Small intestine (tissue), 7 donors: Measurements from ENCODE around the gene LPCAT2. TPM values are rescaled to one million over a fixed set of nuclear protein-coding genes. Genes with fewer than 3 reads are reported as not detected.
A peak's percentile ranks its signal among the peaks of the same experiment; 100 is the strongest.

Experiments used
- DNase-seq, 2 donors: peaks; one replicate each; pipeline versions ENCODE4 v3.0.0 to v3.0.0-alpha.2; 2013
- FAIRE-seq: peaks from 2 replicates; lab custom pipeline; 2012; peaks lifted over from hg19 to GRCh38; lab: Jason Lieb, UNC
- H3K27ac ChIP-seq, 3 donors: one replicate each; pipeline ENCODE4 v1.5.1; 2013; ENCODE audit warnings: low read length in 2 of 3, mild to moderate bottlenecking in 2 of 3, control low read depth in 1 of 3, inconsistent platforms in 1 of 3, low read depth in 1 of 3, moderate library complexity in 1 of 3
- H3K27me3 ChIP-seq, 3 donors: one replicate each; pipeline ENCODE4 v1.6.1; 2013; ENCODE audit warnings: low read length in 3 of 3, inconsistent platforms in 1 of 3; ENCODE audit not compliant: control insufficient read depth in 3 of 3, insufficient read depth in 3 of 3
- H3K36me3 ChIP-seq, 3 donors: one replicate each; pipeline ENCODE4 v1.6.1; 2013; ENCODE audit warnings: low read length in 3 of 3, inconsistent platforms in 1 of 3, low read depth in 1 of 3, mild to moderate bottlenecking in 1 of 3, moderate library complexity in 1 of 3; ENCODE audit not compliant: control insufficient read depth in 3 of 3, insufficient read depth in 2 of 3
- H3K4me1 ChIP-seq, 3 donors: one replicate each; pipeline ENCODE4 v1.6.1; 2013; ENCODE audit warnings: low read length in 2 of 3, inconsistent platforms in 1 of 3, low read depth in 1 of 3, mild to moderate bottlenecking in 1 of 3, moderate library complexity in 1 of 3; ENCODE audit not compliant: control insufficient read depth in 3 of 3, insufficient read depth in 2 of 3
- H3K4me3 ChIP-seq, 3 donors: one replicate each; pipeline ENCODE4 v1.5.1; 2013; ENCODE audit warnings: low read length in 3 of 3, control low read depth in 1 of 3, inconsistent platforms in 1 of 3, low read depth in 1 of 3, mild to moderate bottlenecking in 1 of 3, moderate library complexity in 1 of 3
- H3K9me3 ChIP-seq, 2 donors: one replicate each; pipeline ENCODE4 v1.6.1; 2013; ENCODE audit warnings: low read depth in 1 of 2, low read length in 1 of 2; ENCODE audit not compliant: control insufficient read depth in 2 of 2, insufficient read depth in 1 of 2
- WGBS, 3 donors: extraction: QIAGEN DNeasy Blood & Tissue Kit; methylation state at CpG; one replicate each; pipeline ENCODE4 v1.1.7; 2013; 5-methylcytosine and 5-hydroxymethylcytosine counted together
- polyA plus RNA-seq, 4 donors: library from polyadenylated mRNA; stranded (reverse) in 3 of 4; unstranded in 1 of 4; fragments of 200-250 nt in 3 of 4; fragments of 120-200 nt in 1 of 4; gene quantifications; one replicate each; pipeline versions ENCODE4 v1.2.1 to v1.2.3, GENCODE V29; 2013
- donor health status: healthy with polysubstance abuse.
- donor health status: control.
- donor health status: control.
- donor health status: Bipolar disorder and iron deficiency.
- donor health status: healthy.

The LPCAT2 gene
- polyA plus RNA-seq, 4 donors: 1.3 to 8.6 (median 4.9) TPM

DNA sequence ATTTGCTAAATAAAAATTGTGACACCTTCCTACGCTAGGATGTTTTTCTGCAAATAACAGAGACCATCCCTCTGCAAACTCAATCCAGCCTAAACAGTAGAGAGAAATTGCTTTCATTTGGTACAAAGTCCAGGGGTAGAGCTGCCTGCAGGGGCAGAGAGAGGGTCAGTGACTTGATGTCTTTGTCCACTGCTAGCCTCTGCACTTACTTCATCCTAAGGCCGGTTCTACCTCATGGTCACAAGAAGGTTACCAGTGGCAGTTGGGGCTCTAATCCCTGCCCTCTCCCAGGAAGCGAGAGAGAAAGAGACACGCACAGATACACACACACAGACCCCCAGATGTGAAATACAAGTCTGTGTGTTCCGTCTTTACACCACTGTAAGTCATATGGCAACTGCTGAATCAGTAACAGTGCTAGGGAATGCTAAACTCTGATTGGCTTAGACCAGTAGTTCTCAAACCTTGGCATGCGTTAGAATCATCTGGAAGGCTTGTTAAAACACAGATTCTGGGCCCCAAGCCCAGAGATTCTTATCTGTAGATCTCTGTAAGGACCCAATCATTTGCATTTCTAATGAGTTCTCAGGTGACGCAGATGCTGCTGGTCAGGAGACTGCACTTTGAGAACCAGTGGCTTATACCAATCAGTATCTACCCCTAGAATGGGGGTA lies 13.1 kb upstream of the LPCAT2 start:
- H3K27me3 ChIP-seq: no peaks in the 10 kb centered on the region
- H3K27ac ChIP-seq: no peak overlapping the region
- no peaks in the 10 kb centered on the region for H3K9me3 ChIP-seq
- no peak for DNase-seq
- no peak for FAIRE-seq
- H3K4me3 ChIP-seq: no peak overlapping the region
- WGBS, 3 donors: 66 to 70% (median 68%) methylated on average over 7 of the region's 7 CpGs
- peaks cover 0 to 15% (median 0%) of the 10 kb centered on the region in 3 donors for H3K36me3 ChIP-seq
- H3K4me1 ChIP-seq: no peaks in the 10 kb centered on the region

DNA sequence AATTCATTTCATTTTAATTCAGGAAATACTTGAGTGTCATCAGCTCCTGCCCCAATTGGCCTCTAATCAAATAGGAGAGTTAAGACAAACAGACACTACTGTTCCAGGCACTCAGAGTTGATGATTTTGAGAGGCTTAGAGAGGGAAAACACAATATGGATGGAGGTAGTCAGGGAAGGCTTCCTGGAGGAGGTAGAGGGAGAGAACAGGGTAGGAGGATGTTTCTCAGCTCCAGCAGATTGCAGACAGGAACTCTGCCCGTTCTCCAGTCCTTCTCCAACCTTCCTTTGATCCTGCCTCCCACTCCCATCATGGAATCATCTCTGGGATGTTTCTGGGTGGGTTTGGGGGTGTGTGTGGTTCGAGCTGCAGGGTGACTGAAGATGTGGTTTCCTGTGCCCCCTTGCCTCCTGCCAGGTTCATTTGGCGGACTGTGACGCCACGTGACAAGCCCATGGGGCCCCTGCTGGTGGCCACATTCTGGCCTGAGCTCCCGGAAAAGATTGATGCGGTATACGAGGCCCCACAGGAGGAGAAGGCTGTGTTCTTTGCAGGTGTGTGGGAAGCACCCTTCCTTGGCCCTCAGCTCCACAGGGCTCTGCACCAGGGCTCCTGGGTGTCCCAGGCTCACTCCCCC lies 12.2 kb upstream of the LPCAT2 start:
- whole genome bisulfite sequencing, 3 donors: 52 to 63% (median 61%) methylated on average over 8 of the region's 8 CpGs
- DNase-seq: no peak
- Histone ChIP-seq H3K4me3 (no peak overlapping the region), H3K36me3 (peaks cover 0 to 15% (median 0%) of the 10 kb centered on the region in 3 donors), H3K4me1 (peaks cover 0 to 2% (median 0%) of the 10 kb centered on the region in 3 donors), H3K27me3 (no peaks in the 10 kb centered on the region), H3K27ac (no peak overlapping the region), H3K9me3 (no peaks in the 10 kb centered on the region)
- no peak for FAIRE-seq

DNA sequence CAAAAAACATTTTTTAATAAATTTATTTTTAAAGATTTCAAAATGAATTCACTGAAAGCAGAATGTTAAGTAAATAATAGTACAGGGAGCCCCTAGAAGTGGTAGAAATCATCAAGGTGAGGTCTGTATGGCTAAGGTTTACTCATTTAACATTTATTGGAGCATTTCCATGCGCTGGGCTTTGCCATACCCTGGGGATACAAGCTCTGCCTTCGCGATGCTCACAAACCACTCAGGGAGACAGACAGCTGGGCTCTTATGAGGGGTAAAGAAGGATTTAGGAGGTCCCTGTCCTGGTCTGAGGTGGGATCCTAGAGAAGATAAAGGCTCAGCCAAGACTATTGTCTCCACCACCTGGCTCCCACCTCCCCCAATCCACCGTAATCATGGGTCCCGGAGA lies 11.3 kb upstream of the LPCAT2 start:
- no peak overlapping the region for H3K4me3 ChIP-seq
- FAIRE-seq: no peak
- WGBS, 3 donors: 86 to 91% (median 89%) methylated on average over 5 of the region's 5 CpGs

DNA sequence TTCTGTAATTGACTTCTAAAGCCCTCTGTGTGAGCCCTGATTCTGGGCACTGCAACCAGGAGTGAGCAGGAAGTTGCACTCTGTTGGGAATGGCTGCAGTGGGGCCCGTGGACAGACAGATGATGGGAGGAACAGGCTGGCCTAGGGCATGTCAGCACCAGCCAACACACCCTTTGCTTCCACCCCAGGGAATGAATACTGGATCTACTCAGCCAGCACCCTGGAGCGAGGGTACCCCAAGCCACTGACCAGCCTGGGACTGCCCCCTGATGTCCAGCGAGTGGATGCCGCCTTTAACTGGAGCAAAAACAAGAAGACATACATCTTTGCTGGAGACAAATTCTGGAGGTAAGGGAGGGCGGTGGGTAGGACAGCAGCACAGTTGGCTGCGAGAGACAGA lies 10.8 kb upstream of the LPCAT2 start:
- Histone ChIP-seq H3K9me3 (no peaks in the 10 kb centered on the region), H3K27me3 (no peaks in the 10 kb centered on the region), H3K36me3 (peaks cover 0 to 12% (median 0%) of the 10 kb centered on the region in 3 donors), H3K4me3 (no peak overlapping the region), H3K27ac (no peak overlapping the region), H3K4me1 (peaks cover 2 to 10% (median 4%) of the 10 kb centered on the region in 3 donors)
- whole genome bisulfite sequencing, 3 donors: 82 to 85% (median 83%) methylated on average over 6 of the region's 6 CpGs
- no peak for DNase-seq
- no peak for FAIRE-seq

More for the DNA sequence above, 11.3 kb upstream of the LPCAT2 start:
- H3K27me3 ChIP-seq: no peaks in the 10 kb centered on the region
- DNase-seq: no peak
- H3K9me3 ChIP-seq: no peaks in the 10 kb centered on the region
- peaks cover 2 to 5% (median 2%) of the 10 kb centered on the region in 3 donors for H3K4me1 ChIP-seq
- H3K27ac ChIP-seq: no peak overlapping the region
- H3K36me3 ChIP-seq: peaks cover 0 to 14% (median 0%) of the 10 kb centered on the region in 3 donors

DNA sequence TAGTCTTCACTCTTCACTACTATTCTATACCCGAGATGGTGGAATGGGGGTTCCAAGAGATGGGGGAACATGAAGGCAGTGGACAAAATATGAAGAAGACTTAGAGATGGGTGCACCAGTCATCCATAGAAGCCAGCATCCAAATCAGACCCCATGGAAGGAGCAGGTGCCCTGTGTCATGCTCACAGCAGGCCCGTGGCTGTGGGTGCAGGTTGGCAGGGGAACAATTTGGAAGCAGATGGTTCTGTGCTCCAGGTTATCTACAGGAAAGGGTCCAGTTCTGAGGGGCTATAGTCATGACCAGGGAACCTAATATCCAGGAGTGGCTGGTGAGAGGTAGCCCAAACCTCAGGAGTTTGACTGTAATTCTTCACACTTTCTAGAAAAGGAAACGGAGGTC lies 9.6 kb upstream of the LPCAT2 start:
- DNase-seq: no peak
- no peak overlapping the region for H3K4me3 ChIP-seq
- H3K9me3 ChIP-seq: no peaks in the 10 kb centered on the region
- peaks cover 0 to 12% (median 0%) of the 10 kb centered on the region in 3 donors for H3K36me3 ChIP-seq
- FAIRE-seq: no peak
- 49 to 74% (median 74%) methylated on average over 3 of the region's 3 CpGs for WGBS, 3 donors
- H3K27me3 ChIP-seq: no peaks in the 10 kb centered on the region
- no peak overlapping the region for H3K27ac ChIP-seq
- peaks cover 2 to 14% (median 12%) of the 10 kb centered on the region in 3 donors for H3K4me1 ChIP-seq

DNA sequence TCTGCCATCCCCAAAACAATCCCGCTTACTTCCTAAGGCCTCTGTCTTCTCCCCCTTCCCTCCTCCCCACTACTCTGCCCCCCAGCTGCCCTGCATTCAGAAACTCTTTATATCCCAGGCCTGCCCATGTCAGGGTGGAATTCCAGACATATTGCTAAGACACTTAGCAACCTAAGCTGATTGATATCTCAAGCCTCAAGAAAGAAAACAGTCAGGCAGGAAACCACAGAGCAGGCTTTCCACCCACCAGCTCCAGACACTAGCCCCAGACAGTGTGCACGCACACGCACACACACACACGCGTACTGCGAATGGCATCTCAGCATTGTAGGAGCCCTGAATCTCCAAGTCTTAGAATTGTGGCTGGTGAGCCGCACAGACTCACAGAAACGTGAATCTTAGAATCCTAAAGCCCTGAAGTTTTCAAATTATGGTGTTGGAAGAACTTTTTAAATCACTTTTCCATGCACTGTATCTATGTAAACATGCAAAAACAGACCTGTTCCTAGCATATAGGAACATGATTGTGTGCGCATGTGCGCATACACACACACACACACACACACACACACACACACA lies 8.8 kb upstream of the LPCAT2 start:
- 62 to 87% (median 74%) methylated on average over 10 of the region's 10 CpGs for WGBS, 3 donors
- no peak overlapping the region for H3K27ac ChIP-seq

DNA sequence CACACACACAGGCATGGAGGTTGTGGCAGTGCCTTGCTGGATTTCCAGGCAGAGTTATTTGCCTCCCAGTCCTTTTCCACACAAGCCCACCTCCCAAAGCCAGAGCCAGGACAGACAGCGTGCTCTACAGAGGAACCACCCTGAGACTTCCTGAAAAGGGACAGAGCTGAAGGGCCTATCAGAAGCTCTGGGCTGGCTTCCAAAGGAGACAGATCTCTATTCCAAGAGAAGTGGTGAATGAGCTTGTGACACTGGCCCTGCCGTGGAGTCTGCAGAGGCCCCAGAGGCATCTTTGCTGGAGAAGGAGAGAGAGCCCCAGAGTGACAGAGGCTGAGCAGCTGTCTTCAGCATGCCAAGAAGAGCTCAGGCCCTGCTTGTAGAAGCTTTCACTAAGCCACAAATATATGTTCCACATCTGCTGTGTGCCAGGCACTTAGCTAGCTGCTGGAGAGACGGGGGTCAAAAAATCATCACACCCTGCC lies 8.3 kb upstream of the LPCAT2 start:
- Histone ChIP-seq H3K36me3 (peaks cover 0 to 17% (median 0%) of the 10 kb centered on the region in 3 donors), H3K4me3 (no peak overlapping the region), H3K4me1 (peaks cover 2 to 14% (median 12%) of the 10 kb centered on the region in 3 donors), H3K9me3 (no peaks in the 10 kb centered on the region), H3K27me3 (no peaks in the 10 kb centered on the region), H3K27ac (no peak overlapping the region)
- WGBS, 3 donors: 33 to 48% (median 41%) methylated on average over 3 of the region's 3 CpGs
- DNase-seq (peak; percentile 20 to 28), FAIRE-seq (no peak)

More for the DNA sequence above, 8.8 kb upstream of the LPCAT2 start:
- H3K9me3 ChIP-seq: no peaks in the 10 kb centered on the region
- H3K4me1 ChIP-seq: peaks cover 2 to 14% (median 12%) of the 10 kb centered on the region in 3 donors
- FAIRE-seq (no peak), DNase-seq (no peak)
- no peak overlapping the region for H3K4me3 ChIP-seq
- peaks cover 0 to 12% (median 0%) of the 10 kb centered on the region in 3 donors for H3K36me3 ChIP-seq
- H3K27me3 ChIP-seq: no peaks in the 10 kb centered on the region

DNA sequence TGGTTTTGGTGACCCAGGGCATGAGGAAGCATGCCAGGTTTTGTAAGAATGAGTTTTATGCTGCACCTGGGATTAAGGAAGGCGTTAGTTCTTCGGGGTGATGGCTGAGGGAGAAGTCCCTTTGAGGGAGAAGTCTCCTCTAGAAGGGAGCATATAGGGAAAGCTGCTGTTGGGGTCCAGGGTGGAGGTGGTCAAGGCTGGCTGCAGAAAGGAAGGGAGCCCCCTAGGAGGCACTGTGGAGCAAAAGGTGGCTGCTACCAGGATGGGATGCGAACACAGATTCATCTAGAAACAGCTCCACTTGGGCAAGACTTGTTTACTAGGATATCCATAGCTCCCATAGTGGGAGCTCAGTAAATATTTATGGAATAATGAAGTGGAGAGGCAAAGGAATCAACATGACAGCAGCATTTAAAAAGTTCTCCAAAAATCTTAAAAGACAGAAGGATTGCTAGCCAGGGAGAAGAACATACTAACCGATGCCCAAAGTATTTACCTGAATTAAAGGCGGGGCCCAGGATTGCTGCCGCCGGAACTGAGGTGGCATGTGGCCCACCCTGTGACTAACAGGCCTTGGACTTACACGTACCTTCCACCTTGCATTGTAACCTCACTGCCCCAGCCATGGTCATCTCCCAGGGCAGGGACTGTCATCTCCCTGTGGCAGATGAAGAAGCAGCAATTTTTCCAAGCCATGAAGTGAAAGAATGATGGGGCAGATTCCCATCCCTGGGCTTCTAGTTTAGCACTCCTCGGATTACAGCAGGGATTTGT lies 7.1 kb upstream of the LPCAT2 start:
- 45 to 64% (median 56%) methylated on average over 9 of the region's 9 CpGs for WGBS, 3 donors
- Histone ChIP-seq H3K27me3 (no peaks in the 10 kb centered on the region), H3K9me3 (no peaks in the 10 kb centered on the region), H3K4me3 (no peak overlapping the region), H3K36me3 (peaks cover 0 to 20% (median 0%) of the 10 kb centered on the region in 3 donors), H3K27ac (peak overlapping the region in 1 of 3 donors; percentile 27), H3K4me1 (peaks cover 2 to 14% (median 12%) of the 10 kb centered on the region in 3 donors)
- FAIRE-seq (no peak), DNase-seq (peak in 1 of 2 donors; percentile 11)
